BJ (cell line): ENCODE data around the gene SDK1. TPM values are rescaled to one million over a fixed set of nuclear protein-coding genes. Genes with fewer than 3 reads are reported as not detected.

Experiments used
- CTCF ChIA-PET: fragments of 350-600 bp; formaldehyde crosslinking; extraction: SDS; loops from one replicate; lab custom pipeline; 2021; ENCODE audit warnings: antibody characterized with exemption, inconsistent platforms; lab: Yijun Ruan, JAX
- POLR2A ChIA-PET: fragments of 300-600 bp; sonication (Branson Sonifier 250); formaldehyde crosslinking; extraction: SDS; loops from one replicate; lab custom pipeline; 2021; ENCODE audit warnings: antibody characterized with exemption; lab: Charles Lee
- DNase-seq: peaks from one replicate; pipeline ENCODE4 v3.0.0-alpha.2; 2011; ENCODE audit warnings: low read depth
- H3K27me3 ChIP-seq: 2 replicates; pipeline ENCODE4 v1.6.0; 2011; ENCODE audit warnings: low read length; ENCODE audit not compliant: control insufficient read depth, insufficient read depth
- H3K36me3 ChIP-seq: 2 replicates; pipeline ENCODE4 v1.5.1; 2011; ENCODE audit warnings: low read length; ENCODE audit not compliant: control insufficient read depth, insufficient read depth
- H3K4me3 ChIP-seq: 2 replicates; pipeline ENCODE4 v1.5.1; 2011; ENCODE audit warnings: low read depth, mild to moderate bottlenecking, control low read depth, low read length
- CTCF ChIP-seq: IDR thresholded peaks from 2 replicates; pipeline ENCODE4 v1.5.1; 2011; ENCODE audit warnings: low read depth, mild to moderate bottlenecking, control low read depth, inconsistent platforms, low read length, moderate library complexity; ENCODE audit not compliant: insufficient read depth
- polyA plus RNA-seq: library from polyadenylated mRNA; depleted of rRNA; stranded (reverse); fragments of >200 nt; gene quantifications from 2 replicates; pipeline ENCODE4 v1.2.3, GENCODE V29; 2011

SDK1 gene
- polyA plus RNA-seq, 1 experiment = 0.01 TPM

DNA sequence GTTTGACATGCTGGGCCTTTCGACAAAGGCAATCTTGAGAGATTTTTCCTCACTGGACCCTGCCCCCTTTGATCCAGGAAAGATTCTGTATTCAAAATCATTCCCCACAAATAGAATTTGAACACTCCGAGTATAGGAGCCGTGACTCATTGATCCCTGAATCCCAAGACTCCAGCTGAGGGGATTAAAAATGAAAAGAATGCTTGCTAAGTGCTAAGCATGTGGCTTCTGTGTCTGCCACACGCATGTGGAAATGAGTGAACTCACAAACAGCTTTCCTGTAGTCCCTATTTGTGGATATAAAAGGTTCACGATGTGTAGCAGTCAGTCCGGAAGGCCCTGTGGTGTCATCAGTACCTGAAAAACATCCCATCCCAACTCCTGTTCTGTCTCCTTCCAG lies 674.3 kb downstream of the SDK1 start:
- Histone ChIP-seq H3K36me3 (no peaks in the 10 kb centered on the region), H3K27me3 (no peaks in the 10 kb centered on the region), H3K4me3 (no peak overlapping the region)
- ChIA-PET CTCF (no interaction called here), POLR2A (no interaction called here)
- no peak for DNase-seq
- no peak for TF ChIP-seq CTCF

- POLR2A ChIA-PET = no interaction called here
- CTCF ChIA-PET = no interaction called here
- H3K4me3 ChIP-seq = no peak overlapping the region
- DNase-seq = no peak
- no peak for TF ChIP-seq CTCF
- no peaks in the 10 kb centered on the region for H3K27me3 ChIP-seq
- H3K36me3 ChIP-seq = no peaks in the 10 kb centered on the region
Observed at GRCh38 chr7:3977391-3977790, 676.3 kb downstream of the SDK1 start.

GRCh38 chr7:3978839-3979238 lies 677.8 kb downstream of the SDK1 start:
- POLR2A ChIA-PET = no interaction called here
- CTCF ChIA-PET = no interaction called here
- Histone ChIP-seq H3K27me3 (no peaks in the 10 kb centered on the region), H3K4me3 (no peak overlapping the region), H3K36me3 (no peaks in the 10 kb centered on the region)
- no peak for DNase-seq
- TF ChIP-seq CTCF = no peak

- no peak for TF ChIP-seq CTCF
- H3K4me3 ChIP-seq = no peak overlapping the region
- no peaks in the 10 kb centered on the region for H3K27me3 ChIP-seq
- no peak for DNase-seq
- H3K36me3 ChIP-seq = no peaks in the 10 kb centered on the region
- ChIA-PET POLR2A (no interaction called here), CTCF (no interaction called here)
Observed at GRCh38 chr7:3979611-3980299, 678.7 kb downstream of the SDK1 start.

DNA sequence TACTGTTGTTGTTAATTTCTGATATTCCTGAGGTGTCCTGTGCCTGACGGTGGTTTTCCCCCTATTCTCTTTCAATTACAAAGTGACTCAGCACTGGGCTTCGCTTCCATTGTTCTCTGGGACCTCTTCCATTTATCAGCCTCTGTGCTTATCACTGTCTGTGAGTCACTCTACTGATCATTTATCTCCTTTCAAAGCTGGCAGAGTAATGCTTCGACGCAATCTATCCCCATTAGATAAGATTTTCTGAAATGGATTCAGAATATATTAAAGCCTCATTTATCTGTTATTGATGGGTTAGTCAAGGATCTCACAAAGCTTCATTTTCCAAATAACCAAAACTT lies 679.2 kb downstream of the SDK1 start:
- CTCF ChIA-PET = no interaction called here
- no peak for DNase-seq
- H3K4me3 ChIP-seq = no peak overlapping the region
- TF ChIP-seq CTCF = no peak
- no peaks in the 10 kb centered on the region for H3K27me3 ChIP-seq
- POLR2A ChIA-PET = no interaction called here
- no peaks in the 10 kb centered on the region for H3K36me3 ChIP-seq
